Ovary (tissue), 9 donors: ENCODE data around the gene CDH24. TPM values are rescaled to one million over a fixed set of nuclear protein-coding genes. Genes with fewer than 3 reads are reported as not detected.

Experiments used
- DNase-seq, 5 donors: peaks; one replicate each; pipeline ENCODE4 v3.0.0-alpha.2; 2019 to 2020
- H3K27ac ChIP-seq, 2 donors: fragments of 200-600 bp; one replicate each; pipeline versions ENCODE4 v1.5.1 to v1.8.0; 2019 to 2022
- H3K27me3 ChIP-seq: fragments of 200-600 bp; one replicate; pipeline ENCODE4 v1.8.0; 2022
- H3K36me3 ChIP-seq: fragments of 200-600 bp; sonication (generic); one replicate; pipeline ENCODE4 v1.5.1; 2019
- H3K4me1 ChIP-seq: one replicate; pipeline ENCODE4 v1.8.1; 2013; ENCODE audit warnings: mild to moderate bottlenecking, moderate library complexity; ENCODE audit not compliant: insufficient read depth
- H3K4me3 ChIP-seq: fragments of 200-600 bp; sonication (generic); one replicate; pipeline ENCODE4 v1.5.1; 2017
- H3K9me3 ChIP-seq, 2 donors: fragments of 200-600 bp in 1 of 2; sonication (generic) in 1 of 2; one replicate each; pipeline versions ENCODE4 v1.5.1 to v1.8.1; 2013 to 2019; ENCODE audit warnings: mild to moderate bottlenecking in 1 of 2, moderate library complexity in 1 of 2
- EP300 ChIP-seq: sonication (generic); formaldehyde crosslinking; IDR thresholded peaks from one replicate; pipeline ENCODE4 v1.6.1; 2017; ENCODE audit warnings: antibody characterized with exemption
- POLR2A ChIP-seq: fragments of 450-650 bp; IDR thresholded peaks from one replicate; pipeline ENCODE4 v1.6.1; 2017; ENCODE audit warnings: antibody characterized with exemption, mild to moderate bottlenecking, moderate library complexity
- WGBS, 3 donors: extraction: QIAGEN DNeasy Blood & Tissue Kit in 1 of 3; methylation state at CpG; one replicate each; pipeline versions ENCODE4 v1.1.5 to v1.1.7; 2013 to 2017; 5-methylcytosine and 5-hydroxymethylcytosine counted together
- intact Hi-C, 4 donors: fragments of 100-400 bp; cut with DNase I; formaldehyde crosslinking; loops; one replicate each; pipeline versions ENCODE4 v1.11.0 to v1.15.1; 2022 to 2023
- polyA plus RNA-seq, 2 donors: library from polyadenylated mRNA; stranded (reverse); fragments of 200-250 nt in 1 of 2; fragments of 350-450 nt in 1 of 2; fragmentation: Illumina TruSeq in 1 of 2; extraction: RNeasy Lipid Tissue Mini Kit (QIAGEN cat#74804) in 1 of 2; gene quantifications; one replicate each; pipeline ENCODE4 v1.2.3, GENCODE V29; 2013 to 2014
- total RNA-seq, 7 donors: library from RNA; depleted of rRNA in 2 of 7; stranded (reverse); fragments of >200 nt in 2 of 7; fragmentation: NEBNext Ultra II Directional in 3 of 7; extraction: Animal tissue kit (Norgen Biotek cat#: 25700) in 3 of 7; gene quantifications; one replicate each; pipeline versions ENCODE4 v1.1.0 to v1.2.4, GENCODE V29; 2016 to 2023
- TF ChIP-seq, protein P1 (sequence below), 3 donors: fragments of 450-650 bp in 2 of 3; fragments of 200-600 bp in 1 of 3; IDR thresholded peaks; one replicate each; pipeline versions ENCODE4 v1.5.1 to v1.8.0; 2016 to 2022; ENCODE audit warnings: antibody characterized with exemption in 3 of 3, mild to moderate bottlenecking in 1 of 3
- donor health status: DM: no; HTN: no; CAD: no; lungs with moderate emphysema.
- donor health status: DM: no; HTN: no; CAD: no.
- donor health status: Bipolar disorder and iron deficiency.
- donor health status: DM: yes; HTN: yes; CAD: no.
- donor health status: DM: no; HTN: no; CAD: no.
- donor health status: DM: yes; HTN: yes; CAD: no.

Gene CDH24
- total and polyA plus RNA-seq, 9 donors, result 1.0 to 6.6 (median 2.3) TPM

DNA sequence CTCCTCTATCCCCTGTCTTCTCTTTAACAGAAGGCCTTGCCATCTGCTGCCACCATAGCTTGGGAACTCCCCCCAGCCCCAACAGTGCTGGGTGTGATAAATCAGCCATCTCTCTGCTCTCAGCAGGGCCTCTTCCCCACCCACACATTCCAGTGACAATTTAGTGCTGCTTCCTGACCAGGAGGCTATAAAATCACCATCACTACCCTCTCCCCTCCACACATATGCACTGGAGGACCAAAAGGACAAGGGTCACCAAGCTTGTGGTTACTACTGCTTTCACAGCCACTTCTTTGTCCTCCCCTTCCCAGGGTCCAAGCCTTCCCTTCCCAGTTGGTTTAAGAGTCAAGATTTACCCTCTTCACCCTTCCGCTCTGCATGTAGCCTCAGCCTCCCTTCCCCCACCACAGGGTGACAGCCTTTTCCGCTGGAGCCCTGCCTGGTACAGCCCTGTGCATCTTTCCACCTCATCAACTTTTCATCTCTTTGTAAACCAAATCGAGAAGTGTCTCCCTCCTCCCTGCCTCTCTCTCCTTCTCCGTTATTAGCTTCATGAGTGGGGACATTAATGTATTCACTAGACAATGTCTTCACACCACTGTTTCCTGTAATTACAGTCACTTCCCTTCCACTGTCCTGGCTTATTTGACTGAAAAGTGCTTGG is 32.0 kb downstream of the CDH24 start:
- no peaks in the 10 kb centered on the region for H3K36me3 ChIP-seq
- no peaks in the 10 kb centered on the region for H3K27me3 ChIP-seq
- H3K4me3 ChIP-seq, result no peak overlapping the region
- H3K27ac ChIP-seq, result no peak overlapping the region
- no peaks in the 10 kb centered on the region for H3K9me3 ChIP-seq
- no peaks in the 10 kb centered on the region for H3K4me1 ChIP-seq
- 62 to 73% (median 65%) methylated on average over 4 of the region's 4 CpGs for WGBS, 3 donors
- TF ChIP-seq POLR2A, result no peak
- TF ChIP-seq EP300, result no peak
- TF ChIP-seq, protein P1, sequence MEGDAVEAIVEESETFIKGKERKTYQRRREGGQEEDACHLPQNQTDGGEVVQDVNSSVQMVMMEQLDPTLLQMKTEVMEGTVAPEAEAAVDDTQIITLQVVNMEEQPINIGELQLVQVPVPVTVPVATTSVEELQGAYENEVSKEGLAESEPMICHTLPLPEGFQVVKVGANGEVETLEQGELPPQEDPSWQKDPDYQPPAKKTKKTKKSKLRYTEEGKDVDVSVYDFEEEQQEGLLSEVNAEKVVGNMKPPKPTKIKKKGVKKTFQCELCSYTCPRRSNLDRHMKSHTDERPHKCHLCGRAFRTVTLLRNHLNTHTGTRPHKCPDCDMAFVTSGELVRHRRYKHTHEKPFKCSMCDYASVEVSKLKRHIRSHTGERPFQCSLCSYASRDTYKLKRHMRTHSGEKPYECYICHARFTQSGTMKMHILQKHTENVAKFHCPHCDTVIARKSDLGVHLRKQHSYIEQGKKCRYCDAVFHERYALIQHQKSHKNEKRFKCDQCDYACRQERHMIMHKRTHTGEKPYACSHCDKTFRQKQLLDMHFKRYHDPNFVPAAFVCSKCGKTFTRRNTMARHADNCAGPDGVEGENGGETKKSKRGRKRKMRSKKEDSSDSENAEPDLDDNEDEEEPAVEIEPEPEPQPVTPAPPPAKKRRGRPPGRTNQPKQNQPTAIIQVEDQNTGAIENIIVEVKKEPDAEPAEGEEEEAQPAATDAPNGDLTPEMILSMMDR (IDR thresholded peaks at IDR 0.05), result no peak
- DNase-seq, result no peak
- intact Hi-C loops, result no loop called here

DNA sequence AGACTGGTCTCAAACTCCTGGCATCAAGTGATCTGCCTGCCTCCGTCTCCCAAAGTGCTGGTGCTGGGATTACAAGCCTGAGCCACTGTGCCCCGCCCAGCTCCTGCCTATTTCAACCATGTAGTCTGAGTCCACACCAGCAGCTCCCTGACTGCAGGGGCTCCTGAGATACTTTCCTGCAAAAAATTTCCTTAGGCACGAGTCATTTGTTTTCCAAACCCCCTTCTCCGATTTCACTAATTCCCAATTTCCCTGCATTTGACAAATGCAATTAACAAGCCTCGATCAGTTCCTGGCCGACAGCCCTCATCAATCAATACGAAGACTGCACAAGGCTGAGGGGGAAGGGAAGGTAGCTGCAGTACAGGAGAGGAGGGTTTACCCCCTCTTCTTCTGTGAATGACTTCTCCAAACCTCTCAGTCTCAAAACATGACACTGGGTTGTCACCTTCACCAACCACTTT is 32.7 kb downstream of the CDH24 start:
- Histone ChIP-seq H3K9me3 (no peaks in the 10 kb centered on the region), H3K4me1 (no peaks in the 10 kb centered on the region), H3K27me3 (no peaks in the 10 kb centered on the region), H3K4me3 (no peak overlapping the region), H3K27ac (no peak overlapping the region), H3K36me3 (no peaks in the 10 kb centered on the region)
- intact Hi-C loops, result no loop called here
- WGBS, 3 donors, result 65 to 83% (median 76%) methylated on average over 7 of the region's 7 CpGs
- no peak for DNase-seq
- no peak for TF ChIP-seq EP300
- TF ChIP-seq, protein P1 (IDR thresholded peaks at IDR 0.05), result no peak
- no peak for TF ChIP-seq POLR2A

DNA sequence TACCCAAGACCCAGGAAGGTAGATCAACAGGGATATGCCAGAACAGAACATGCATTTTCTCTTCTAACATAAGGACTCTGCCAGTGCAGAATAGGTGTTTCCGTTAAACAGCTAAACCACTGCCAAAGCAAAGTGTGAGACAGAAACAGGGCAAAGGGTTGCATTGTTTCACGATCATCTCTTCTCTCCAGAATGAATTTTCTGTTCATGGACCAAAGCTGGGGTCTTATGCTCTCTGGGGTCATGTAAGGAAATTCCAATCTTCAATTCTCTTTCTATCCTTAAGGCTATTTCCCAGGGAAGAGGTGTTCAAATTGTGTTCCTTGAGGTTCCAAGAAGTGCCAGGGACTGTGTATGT is 33.5 kb downstream of the CDH24 start:
- no peaks in the 10 kb centered on the region for H3K4me1 ChIP-seq
- DNase-seq, result no peak
- intact Hi-C loops, result no loop called here
- no peaks in the 10 kb centered on the region for H3K36me3 ChIP-seq
- TF ChIP-seq EP300 (no peak), POLR2A (no peak)
- TF ChIP-seq, protein P1 (IDR thresholded peaks at IDR 0.05), result no peak
- no peak overlapping the region for H3K27ac ChIP-seq
- no peaks in the 10 kb centered on the region for H3K9me3 ChIP-seq
- WGBS, 3 donors, result 81 to 97% (median 96%) methylated on average over 2 of the region's 2 CpGs
- no peak overlapping the region for H3K4me3 ChIP-seq
- no peaks in the 10 kb centered on the region for H3K27me3 ChIP-seq

DNA sequence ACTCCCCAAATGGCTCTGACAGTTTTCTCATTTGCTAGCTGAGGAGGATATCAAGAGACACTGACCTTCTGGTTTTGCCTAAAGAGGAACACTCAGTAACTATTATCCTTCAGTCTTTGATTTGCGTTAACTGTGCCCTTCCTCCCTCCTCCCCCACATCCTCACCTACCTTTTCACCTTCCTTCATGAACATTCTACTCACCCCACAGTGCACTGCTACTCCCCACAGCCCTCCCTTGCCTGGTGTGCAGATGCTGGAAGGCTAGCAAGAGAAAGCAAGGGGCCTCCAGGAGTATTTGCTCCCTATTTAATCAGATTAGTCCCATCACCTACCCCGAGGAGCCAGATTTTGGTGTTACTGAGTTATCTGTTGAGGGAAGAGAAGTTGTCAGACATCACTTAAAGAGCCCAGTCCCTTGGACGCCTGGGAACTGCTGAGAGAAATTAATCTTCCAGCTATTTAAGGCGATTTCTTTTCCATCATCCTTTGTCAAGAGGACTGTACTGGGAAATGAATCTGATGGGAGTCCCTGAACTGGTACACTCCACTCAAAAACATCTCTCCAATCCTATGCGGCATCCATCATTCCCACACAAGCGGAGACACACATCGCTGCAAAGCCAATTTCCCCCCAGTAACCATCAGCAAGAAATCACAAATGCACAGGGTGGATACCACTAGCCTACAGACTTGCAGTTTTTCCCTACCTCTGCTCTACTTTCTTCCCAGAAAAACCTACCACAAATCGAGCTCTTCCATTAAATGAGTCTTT is 34.1 kb downstream of the CDH24 start:
- intact Hi-C loops, result no loop called here
- no peaks in the 10 kb centered on the region for H3K4me1 ChIP-seq
- no peaks in the 10 kb centered on the region for H3K9me3 ChIP-seq
- H3K27ac ChIP-seq, result no peak overlapping the region
- TF ChIP-seq POLR2A, result no peak
- no peak for TF ChIP-seq EP300
- TF ChIP-seq, protein P1 (IDR thresholded peaks at IDR 0.05), result no peak
- no peak for DNase-seq
- no peaks in the 10 kb centered on the region for H3K36me3 ChIP-seq
- WGBS, 3 donors, result 65 to 71% (median 68%) methylated on average over 8 of the region's 8 CpGs
- H3K4me3 ChIP-seq, result no peak overlapping the region
- H3K27me3 ChIP-seq, result no peaks in the 10 kb centered on the region
